Activated CD8-positive, alpha-beta memory T cell treated with anti-CD3 and anti-CD28 coated beads, Interleukin-2, amount 50 U/mL, for 1 hour (primary cell): Measurements from ENCODE around the gene ENTREP3.
"Not testable (repeated sequence)": the region's sequence is repeated elsewhere in the genome, so short reads cannot be mapped to it uniquely, and the experiment has no call there.

Source experiments
- DNase-seq: peaks from one replicate; pipeline ENCODE4 v3.0.0-alpha.2; 2020; ENCODE audit errors: extremely low read depth

The ENTREP3 gene

DNA sequence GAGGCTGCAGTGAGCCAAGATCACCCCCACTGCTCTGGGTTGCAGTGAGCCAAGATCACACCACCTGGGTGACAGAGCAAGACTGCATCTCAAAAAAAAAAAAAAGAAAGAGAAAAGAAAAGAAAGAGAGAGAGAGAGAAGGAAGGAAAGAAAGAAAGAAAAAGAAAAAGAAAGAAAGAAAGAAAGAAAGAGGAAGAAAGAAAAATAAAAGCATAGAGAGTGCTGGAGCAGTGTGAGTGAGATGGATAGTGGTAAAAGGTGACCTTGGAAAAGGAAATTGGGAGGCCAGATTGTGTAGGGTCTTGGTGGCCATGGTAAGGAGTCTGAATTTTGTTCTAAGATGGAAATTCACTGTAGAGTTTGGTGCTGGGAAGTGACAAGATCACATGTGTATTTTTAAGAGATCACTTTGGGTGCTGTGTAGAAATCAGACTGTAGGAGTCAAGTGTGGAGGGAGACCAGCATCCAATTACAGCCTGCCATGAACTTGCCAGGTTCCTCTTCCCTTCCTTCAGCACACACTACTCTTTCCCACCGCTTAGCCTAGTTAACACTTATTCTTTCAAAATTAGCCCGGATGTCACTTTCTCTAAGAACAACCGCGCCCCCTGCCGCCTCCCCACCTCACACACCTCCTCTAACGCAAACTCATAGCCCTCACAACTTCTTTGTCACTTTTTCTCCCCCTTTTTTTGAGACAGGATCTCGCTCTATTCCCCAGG, 28.9 kb downstream of the ENTREP3 start:
- DNase-seq: peak; percentile 87

DNA sequence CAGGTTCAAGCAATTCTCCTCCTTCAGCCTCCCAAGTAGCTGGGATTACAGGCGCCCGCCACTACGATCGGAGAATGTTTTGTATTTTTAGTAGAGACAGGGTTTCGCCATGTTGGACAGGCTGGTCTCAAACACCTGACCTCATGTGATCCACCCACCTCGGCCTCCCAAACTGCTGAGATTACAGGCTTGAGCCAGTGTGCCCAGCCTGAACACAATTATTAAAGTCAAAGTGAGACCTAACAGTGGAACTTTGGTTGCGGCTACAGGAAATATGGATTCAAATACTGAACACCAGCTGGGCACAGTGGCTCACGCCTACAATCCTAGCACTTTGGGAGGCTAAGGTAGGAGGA, 29.9 kb downstream of the ENTREP3 start:
- not testable (repeated sequence) for DNase-seq

DNA sequence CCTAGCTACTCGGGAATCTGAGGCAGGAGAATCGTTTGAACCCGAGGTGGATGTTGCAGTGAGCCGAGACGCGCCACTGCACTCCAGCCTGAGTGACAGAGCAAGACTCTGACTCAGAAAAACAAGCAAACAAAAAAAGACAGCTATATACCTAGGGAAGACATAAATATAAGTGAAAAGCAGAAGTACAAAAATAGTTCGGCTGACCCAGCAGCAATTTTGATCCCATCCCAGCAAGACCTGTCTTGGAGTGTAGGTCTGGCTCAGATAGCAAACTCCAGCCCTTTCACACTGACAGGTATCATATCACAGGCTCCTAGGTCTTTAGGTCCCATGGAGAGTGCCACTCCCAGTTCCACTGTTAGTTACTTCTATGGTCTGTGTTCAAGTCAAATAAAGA, 32.2 kb downstream of the ENTREP3 start:
- DNase-seq: no peak

DNA sequence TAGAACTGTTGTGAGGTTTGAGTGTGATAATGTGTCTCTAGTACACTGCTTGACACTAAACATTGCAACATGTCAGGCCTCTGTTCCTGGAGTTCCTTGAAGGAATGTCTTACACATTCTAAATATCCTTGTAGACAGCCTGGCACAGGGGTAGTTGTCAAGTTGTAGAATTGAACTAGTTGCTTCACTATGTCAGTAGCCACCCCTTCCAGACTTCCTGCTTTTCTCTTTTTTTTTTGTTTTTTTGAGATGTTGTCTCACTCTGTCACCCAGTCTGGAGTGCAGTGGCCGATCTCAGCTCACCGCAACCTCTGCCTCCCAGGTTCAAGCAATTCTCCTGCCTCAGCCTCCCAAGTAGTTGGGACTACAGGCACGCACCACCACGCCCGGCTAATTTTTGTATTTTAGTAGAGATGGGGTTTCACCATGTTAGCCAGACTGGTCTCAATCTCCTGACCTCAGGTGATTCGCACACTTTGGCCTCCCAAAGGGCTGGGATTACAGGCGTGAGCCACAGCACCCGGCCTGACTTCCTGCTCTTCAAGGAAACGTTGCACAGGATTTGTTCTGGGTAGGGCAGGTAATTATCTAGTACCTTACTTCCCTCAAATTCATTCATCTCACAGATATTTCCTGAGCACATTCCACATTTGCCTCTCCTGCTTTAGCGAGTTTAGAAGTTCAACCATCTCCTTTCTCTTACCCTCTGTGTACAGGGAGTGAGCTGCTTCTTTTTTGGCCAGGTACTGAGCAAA, 34.9 kb downstream of the ENTREP3 start:
- DNase-seq: not testable (repeated sequence)

DNA sequence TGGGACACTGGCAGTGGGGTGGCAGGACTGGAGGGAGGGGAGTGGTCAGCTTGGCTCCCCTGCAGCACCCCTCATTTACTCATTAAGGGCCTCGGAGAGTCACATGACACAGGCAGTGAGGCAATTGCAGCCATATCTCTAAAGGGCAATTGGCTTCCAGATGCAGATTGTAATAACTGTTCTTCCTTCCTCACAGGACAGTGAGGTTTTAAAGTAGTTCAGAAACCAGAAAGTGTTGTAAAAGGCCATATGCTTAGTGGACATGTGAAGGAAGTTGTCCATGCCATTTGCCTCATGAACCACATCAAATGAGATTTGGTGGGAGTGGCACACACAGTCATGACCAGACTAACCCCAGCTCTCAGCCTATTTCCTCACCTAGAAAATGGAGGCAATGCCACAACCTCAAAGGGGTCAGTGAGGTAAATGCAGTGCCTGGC, 35.7 kb downstream of the ENTREP3 start:
- no peak for DNase-seq

DNA sequence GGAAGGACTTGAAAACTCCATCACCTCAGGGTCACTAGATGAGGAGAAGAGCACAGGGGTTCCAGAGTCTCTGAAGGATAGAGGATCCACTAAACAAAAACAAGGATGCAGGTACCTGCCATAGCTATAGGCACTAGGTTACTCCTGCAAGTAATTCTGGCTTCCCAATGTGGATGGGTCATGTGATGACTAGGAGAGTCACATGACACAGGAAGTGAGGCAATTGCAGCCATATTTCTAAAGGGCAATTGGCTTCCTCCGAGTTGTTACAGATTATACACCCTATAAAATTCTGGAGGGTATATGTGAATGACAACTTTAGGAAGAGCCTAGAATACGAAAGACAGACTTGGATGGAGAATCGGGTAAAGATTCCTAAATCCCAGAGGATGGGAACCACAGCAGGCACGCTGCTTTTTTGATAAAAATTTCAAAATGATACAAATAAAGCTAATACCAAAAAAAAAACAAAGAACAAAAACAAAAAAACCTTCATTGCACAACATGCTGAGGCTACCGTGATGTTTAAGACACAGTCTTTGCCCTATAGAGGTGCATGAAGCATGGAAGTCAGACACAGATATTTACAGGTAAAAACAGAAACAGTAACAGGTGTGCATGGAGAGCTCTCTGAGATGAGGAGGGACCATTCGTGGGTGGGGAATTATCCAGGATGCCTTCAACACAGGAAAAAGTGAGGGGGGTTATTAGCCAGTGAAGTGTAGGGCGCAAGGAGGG, 36.3 kb downstream of the ENTREP3 start:
- no peak for DNase-seq

DNA sequence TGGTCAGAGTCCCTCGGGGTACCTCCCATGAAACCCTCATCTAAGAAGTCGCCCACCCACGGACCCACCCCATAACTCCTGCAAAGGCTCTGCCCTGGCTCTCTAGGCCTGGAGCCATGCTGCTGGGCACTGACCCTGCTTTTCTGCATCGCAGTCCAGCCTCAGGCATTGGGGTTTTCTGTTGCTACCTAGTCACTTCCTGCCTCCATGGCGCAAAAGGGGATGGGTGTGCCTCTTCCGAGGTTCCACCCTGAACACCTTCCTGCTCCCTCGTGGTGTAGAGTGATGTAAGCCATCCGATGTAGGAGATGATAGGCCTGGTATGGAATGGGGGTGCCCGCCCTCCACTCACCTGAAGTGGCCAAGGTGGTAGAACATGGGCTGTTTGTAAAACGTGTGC, 40.6 kb downstream of the ENTREP3 start:
- not testable (repeated sequence) for DNase-seq

DNA sequence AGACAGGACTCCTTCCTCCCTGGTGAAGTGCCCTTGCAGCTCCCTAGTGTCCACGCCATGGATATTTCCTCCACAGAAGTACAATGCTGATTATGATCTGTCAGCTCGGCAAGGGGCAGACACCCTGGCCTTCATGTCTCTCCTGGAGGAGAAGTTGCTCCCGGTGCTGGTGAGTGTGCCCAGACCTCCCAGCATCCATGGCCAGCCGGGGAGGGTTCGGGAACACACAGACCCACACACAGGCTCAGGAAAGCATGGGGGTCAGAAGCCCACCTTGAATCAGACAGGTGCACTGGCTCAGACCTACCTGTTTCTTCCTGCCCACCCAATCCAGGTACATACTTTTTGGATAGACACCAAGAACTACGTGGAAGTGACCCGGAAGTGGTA, 43.2 kb downstream of the ENTREP3 start:
- DNase-seq: not testable (repeated sequence)

DNA sequence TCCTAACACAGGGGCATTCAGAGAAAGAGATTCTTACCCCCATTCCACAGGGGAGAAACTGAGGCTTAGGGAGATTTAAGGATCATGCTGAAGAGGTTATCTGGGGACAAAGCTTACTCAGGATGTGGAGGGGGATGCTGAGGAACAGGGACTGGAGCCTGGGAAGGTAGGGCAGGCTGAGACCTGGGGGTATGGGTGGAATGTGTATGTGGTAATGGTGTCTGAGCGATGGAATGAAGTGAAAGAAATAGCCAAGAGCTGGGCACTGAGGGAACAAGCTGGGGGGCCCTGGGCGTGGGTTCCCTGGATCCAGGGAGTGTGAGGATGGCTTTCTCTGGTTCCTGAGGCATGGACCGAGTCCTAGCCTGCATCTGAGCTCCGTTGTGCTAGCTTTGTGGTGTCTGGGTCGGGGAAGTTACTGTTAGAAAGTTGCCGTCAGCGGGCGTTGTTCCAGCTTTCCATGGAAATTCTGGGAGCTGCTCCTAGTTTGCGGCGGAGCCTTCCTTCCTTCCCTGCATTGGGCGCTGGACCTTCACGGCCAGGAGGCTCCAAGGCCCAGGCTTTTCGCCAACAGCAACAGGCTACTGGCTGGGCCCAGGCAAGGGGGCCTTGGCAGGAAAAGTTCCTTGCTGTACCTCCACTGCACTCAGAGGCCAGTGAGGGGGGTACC, 43.8 kb downstream of the ENTREP3 start:
- not testable (repeated sequence) for DNase-seq

DNA sequence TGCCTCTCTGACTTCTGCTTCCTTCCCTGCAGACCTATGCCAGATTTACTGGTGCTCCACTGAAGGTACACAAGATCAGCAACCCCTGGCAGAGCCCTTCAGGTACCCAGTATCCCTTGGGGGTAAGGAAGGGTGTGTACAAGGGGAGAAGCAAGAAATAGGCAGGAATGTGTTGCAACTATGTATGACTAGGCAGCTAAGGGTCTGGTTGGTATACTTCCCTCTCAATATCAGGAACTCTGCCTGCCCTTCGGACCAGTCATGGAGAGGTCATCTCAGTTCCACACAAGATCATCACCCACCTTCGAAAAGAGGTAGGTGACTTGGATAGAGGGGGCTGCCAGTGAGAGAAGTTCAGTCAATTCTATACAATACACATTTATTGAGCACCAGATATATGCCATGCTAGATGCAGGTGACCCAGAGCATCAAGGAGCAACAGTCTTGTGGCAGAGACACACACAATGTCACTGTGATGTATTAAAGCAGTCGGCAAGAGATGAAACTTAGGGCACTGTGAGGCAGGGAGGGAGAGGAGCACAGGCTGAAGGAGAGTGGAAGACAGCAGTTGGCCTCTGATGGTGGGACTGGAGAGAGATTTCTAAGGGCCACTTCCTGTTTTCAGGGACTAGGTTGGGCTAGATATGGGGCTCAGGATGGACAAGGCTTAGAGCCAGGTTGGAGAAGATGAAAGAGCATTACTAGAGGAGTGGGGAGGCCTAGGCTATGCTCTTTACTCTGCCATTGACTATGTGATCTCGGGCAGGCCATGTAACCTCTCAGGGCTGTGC, 44.8 kb downstream of the ENTREP3 start:
- DNase-seq: no peak

DNA sequence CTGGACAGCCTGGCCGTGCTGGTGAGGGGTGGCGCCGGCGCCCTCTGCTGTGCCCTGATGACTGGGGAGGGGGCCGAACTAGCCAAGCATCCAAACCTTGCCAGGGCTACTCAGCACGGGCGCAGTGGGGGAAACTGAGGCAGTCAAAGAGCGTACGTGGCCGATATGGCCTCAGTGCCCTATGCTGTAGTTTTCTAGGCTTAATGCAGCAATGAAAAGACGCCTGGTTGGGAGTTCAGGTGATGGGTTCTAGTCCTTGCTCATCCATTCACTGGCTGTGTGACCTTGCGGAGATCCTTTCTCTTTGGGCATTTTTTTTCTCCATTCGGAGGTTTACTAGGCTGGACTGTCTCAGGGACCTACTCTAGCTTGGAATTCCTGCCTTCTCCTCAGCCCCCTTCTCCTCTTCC, 46.0 kb downstream of the ENTREP3 start:
- no peak for DNase-seq

DNA sequence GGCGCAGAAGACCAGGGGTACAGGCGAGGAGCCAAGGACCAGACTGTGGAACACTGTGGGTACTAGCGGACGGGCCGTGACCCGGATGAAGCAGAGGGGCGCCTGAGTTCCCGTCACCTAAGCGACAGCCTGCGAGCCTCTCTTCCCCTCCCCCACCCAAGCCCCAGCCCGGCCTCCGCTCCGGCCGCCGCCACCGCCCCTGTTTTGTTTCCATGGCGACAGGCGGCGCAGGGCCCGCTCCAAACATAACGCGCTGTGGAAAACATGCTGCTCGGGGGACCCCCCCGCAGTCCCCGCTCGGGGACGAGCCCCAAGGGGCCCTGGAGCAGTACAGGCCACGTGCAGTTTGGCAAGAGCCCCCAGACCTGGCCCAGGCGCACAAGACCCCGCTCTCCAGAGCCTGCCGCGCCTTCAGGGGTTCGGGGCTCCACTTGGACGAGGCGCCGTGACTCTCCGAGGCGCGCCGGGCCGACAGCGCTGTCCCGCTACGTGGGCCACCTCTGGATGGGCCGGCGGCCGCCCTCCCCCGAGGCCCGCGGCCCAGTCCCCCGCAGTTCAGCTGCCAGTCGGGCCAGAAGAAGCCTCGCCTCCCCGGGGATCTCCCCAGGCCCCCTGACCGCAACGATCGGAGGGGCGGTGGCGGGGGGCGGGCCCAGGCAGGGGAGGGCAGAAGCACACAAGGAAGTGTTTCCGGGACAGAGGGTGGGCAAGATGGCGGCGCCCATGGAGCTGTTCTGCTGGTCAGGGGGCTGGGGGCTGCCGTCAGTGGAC, 46.6 kb downstream of the ENTREP3 start, which contains the start of gene MTX1:
TSS of gene MTX1 (plus strand) at position 155 of the 771 bp plus-strand sequence. CDS start at position 265, 110 bp downstream.
- DNase-seq: peak; percentile 79

DNA sequence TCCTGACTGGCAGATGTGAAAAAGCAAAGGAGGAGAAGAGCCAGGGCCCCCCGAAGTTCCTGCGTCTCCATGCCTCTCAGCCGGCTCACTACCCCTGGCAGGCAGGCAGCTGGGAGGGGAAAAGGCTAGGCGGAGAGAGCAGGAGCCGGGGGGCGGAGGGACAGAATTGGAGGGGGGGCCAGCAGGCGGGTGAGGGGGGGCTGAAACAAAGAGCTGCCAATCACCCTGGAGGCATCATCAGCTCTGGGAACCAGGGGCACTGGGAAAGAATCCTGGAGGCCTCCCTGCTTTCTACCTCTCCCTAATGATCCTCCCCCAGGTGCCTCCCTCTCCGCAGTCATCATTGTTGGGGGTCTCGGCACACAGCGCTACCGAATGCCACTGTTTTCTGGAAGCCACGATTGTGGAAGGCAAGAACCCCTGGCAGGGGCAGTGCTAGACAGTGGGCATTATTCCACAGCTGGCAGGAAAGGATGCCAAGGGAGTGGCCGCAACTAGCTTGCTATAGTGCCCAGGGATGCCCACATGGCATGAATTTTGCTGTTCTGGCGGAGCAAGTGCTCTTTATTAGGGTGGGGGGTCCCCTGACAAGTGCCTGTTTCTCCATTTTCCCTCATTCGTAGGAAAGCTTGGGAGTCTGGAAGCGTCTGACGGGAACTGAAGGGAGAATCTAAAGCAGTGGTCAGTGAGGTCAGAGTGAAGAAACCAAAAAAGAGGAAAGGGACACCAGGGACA, 47.3 kb downstream of the ENTREP3 start, which contains the start of gene THBS3:
TSS of gene THBS3 (minus strand) at position 92 of the 735 bp plus-strand sequence. CDS start at position 71, 21 bp downstream.
- no peak for DNase-seq

DNA sequence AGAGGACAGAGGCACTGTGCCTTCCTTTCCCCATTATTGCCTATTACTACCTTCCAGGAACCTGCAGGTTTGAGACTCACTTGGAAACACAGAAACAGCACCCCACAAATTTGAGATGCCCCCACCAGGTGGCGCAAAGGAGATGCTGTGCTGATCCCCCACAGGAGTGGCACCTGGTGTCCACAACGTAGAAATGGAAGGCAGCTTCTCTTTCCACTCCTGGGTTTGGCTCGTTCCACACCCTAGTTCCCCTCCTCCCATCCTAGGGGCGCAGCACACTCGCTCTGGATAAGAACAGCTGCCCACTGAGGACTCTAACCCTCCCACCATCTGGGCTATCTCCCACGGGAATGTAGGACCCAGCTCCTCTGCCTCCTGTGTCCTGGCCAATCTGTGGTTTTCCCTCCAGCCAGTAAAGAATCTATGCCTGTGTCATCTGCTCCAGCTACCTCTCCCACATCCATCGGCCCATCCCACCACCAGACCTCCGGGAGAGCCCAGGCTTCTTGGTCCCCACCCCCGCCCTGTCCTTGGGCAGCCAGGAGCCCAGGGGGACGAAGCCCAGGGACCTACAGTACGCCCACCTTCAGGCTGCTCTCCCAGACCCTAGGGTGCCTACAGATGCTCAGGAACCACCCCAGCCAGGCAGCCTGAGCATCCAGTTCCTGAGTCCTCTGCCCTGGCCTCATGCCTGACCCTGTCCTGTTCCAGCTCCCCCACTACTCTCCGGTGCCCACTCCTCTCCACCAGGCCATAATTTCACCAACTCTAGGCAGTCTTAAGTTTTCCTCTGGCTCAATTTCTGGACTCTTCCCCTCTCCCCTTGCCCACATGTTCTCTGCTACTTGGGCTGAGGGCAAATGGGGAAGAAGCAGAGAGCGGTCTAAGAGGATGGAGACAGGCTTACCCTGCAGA, 48.1 kb downstream of the ENTREP3 start:
- peak; percentile 80 for DNase-seq

DNA sequence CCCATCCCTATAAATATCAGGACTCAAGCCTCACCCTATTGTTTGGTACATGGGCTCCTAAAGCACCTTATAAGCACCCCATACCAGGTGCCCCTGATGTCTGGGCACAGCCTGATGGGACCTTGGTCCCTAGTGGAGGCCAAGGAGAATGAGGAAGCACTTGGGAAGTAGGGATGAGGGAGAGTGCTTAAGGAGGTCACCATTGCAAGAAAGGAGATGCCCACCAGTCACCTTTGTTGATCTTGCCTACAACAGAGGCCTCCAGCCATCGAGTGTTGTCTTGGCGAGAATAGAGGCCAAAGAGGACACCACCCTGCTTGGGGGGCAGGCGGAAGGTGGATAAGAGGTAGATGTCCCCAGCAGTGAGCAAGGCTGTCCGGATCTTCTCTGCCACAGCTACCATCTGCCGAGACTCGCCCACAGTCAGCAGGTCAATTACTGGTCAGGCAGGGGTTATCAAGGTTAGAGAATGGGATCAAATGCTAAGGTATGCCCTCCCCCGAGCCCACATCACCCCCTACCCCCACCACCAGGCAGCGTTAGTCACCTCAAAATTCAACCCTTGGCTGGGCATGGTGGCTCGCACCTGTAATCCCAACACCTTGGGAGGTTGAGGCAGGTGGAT, 49.2 kb downstream of the ENTREP3 start:
- no peak for DNase-seq

DNA sequence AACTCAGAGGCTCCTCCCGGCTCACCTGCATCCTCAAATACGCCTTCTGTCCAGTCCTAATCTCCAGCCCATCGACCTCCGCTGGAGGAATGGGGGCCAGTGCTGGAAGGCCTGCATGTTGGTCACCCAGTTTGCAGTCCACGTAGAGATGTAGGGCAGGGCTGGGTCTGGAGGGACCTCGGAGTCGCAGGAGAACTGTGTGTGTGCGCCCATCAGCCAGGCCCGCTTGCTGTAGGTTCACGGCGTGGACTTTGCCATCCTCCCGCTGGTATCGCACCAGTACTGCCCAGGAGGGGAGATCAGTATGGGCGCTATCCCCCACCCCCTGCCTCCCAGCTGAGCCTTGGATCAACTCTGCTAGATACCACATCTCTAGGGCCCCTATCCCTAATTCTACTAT, 50.2 kb downstream of the ENTREP3 start:
- DNase-seq: no peak

DNA sequence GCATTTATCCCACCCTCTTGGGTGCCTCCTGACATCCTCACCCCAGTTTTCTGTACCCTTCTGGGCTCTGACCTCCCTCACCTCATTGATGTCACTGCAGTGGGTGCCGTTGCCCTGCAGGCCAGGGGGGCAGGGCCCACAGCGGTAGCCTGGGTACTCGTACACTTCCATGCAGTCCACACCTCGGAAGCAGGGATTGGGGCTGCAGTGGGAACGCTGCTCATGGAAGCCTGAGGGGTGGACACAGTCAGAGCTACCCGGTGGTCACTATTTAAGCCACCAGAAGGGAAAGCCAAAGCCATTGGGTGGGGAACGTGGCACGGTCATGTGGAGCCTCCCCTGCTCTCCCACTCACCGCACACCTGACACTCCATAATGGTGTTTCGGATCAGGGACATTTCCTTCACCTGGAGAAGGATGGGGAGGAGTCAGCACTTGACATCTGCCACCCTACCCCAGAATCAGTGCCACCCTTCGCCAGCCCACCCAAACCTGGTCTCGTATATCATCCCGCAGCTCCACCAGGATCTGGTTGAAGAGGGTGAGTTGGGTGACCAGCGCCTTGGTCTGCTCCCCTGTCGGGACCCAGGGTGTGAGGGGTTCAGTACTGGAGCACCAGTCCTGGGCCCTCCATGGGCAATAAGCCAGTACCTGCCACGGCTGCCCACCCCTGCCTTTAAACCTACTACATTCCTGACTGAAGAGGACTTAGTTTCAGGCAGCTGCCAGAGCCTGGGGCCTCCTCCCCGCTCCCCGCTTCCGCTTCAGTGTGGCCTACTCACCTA, 52.4 kb downstream of the ENTREP3 start:
- no peak for DNase-seq
